A549 (cell line): ENCODE data around the gene TMEM131.

Experiments used
- POLR2A ChIP-seq: IDR thresholded peaks from 2 replicates; pipeline ENCODE4 v1.6.1; 2012; ENCODE audit warnings: mild to moderate bottlenecking, low read length
- TF ChIP-seq, protein P1 (sequence below): fragments of >200 bp; sonication (Bioruptor Twin); formaldehyde crosslinking; IDR thresholded peaks from 3 replicates; pipeline ENCODE4 v1.5.1; 2016

DNA sequence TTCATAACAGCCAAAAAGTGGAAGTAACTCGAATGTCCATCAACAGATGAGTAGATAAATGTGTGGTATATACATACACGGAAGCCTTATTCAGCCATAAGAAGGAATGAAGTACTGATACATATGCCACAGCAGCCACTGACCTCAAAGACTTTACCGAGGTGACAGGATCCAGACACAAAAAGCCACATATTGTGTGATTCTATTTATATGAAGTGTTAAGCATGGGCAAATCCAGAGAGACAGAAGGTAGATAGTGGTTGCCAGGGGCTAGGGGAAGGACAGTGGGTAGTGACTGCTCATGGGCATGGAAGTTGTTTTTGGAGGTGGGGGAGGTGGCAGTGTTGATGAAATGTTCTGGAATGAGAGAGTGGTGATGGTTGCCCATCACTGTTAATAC, 248.5 kb downstream of the TMEM131 start:
- no peak for TF ChIP-seq POLR2A
- TF ChIP-seq, protein P1, sequence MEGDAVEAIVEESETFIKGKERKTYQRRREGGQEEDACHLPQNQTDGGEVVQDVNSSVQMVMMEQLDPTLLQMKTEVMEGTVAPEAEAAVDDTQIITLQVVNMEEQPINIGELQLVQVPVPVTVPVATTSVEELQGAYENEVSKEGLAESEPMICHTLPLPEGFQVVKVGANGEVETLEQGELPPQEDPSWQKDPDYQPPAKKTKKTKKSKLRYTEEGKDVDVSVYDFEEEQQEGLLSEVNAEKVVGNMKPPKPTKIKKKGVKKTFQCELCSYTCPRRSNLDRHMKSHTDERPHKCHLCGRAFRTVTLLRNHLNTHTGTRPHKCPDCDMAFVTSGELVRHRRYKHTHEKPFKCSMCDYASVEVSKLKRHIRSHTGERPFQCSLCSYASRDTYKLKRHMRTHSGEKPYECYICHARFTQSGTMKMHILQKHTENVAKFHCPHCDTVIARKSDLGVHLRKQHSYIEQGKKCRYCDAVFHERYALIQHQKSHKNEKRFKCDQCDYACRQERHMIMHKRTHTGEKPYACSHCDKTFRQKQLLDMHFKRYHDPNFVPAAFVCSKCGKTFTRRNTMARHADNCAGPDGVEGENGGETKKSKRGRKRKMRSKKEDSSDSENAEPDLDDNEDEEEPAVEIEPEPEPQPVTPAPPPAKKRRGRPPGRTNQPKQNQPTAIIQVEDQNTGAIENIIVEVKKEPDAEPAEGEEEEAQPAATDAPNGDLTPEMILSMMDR, result no peak
